NCI-H524 treated with DMSO at 0.1 percent for 48 hours (cell line): ENCODE measurements around the gene STUB1.

ENCODE experiments used
- DNase-seq: peaks from one replicate; lab custom pipeline; 2025; lab: John Stamatoyannopoulos, UW

STUB1 gene

GRCh38 chr16:694863-695354 is 14.7 kb downstream of the STUB1 start:
- DNase-seq = no peak

- no peak for DNase-seq
These were observed 15.3 kb downstream of the STUB1 start for GRCh38 chr16:695355-696089.

GRCh38 chr16:698911-699671 is 18.9 kb downstream of the STUB1 start:
- no peak for DNase-seq

GRCh38 chr16:700684-701584 is 20.7 kb downstream of the STUB1 start:
- DNase-seq = no peak

GRCh38 chr16:702341-702740 is 22.1 kb downstream of the STUB1 start:
- no peak for DNase-seq

GRCh38 chr16:703406-703805 is 23.2 kb downstream of the STUB1 start:
- no peak for DNase-seq

GRCh38 chr16:704047-704446 is 23.8 kb downstream of the STUB1 start:
- no peak for DNase-seq

GRCh38 chr16:704552-705380 is 24.6 kb downstream of the STUB1 start:
- no peak for DNase-seq

- DNase-seq = peak; percentile 18
These were observed 25.4 kb downstream of the STUB1 start, which contains the start of gene FBXL16 for GRCh38 chr16:705431-706188. Gene FBXL16, minus strand, starts transcription at chr16:705801. Its CDS starts 8,396 bp downstream, at chr16:697405.

- no peak for DNase-seq
These were observed 26.2 kb downstream of the STUB1 start for GRCh38 chr16:706189-707061.

- DNase-seq = no peak
These were observed 26.9 kb downstream of the STUB1 start for GRCh38 chr16:707062-707538.

- no peak for DNase-seq
These were observed 27.8 kb downstream of the STUB1 start for GRCh38 chr16:708019-708418.

GRCh38 chr16:708959-709358 is 28.7 kb downstream of the STUB1 start:
- no peak for DNase-seq

- DNase-seq = peak; percentile 77
These were observed 29.6 kb downstream of the STUB1 start for GRCh38 chr16:709566-710499.

GRCh38 chr16:710500-711075 is 30.4 kb downstream of the STUB1 start:
- DNase-seq = no peak

GRCh38 chr16:711084-711483 is 30.9 kb downstream of the STUB1 start:
- no peak for DNase-seq

- DNase-seq = no peak
These were observed 31.5 kb downstream of the STUB1 start for GRCh38 chr16:711548-712320.
